IPS DF 4.7 (cell line): ENCODE results near the gene TIMM23.

Experiments used
- DNase-seq: peaks from one replicate; pipeline ENCODE4 v3.0.0-alpha.2; 2013; ENCODE audit warnings: low spot score; ENCODE audit errors: extremely low read depth

TIMM23 gene

GRCh38 chr10:46052057-46052790 lies 79.9 kb downstream of the TIMM23 start:
- DNase-seq = no peak

- DNase-seq = no peak
Measured at GRCh38 chr10:46052791-46053375, 80.6 kb downstream of the TIMM23 start.
